GM18526 (cell line): ENCODE measurements around the gene HYAL1.

Source experiments
- POLR2A ChIP-seq: IDR thresholded peaks from 3 replicates; pipeline ENCODE4 v1.6.1; 2011; ENCODE audit not compliant: insufficient read length; ENCODE audit errors: extremely low read depth

HYAL1 gene

DNA sequence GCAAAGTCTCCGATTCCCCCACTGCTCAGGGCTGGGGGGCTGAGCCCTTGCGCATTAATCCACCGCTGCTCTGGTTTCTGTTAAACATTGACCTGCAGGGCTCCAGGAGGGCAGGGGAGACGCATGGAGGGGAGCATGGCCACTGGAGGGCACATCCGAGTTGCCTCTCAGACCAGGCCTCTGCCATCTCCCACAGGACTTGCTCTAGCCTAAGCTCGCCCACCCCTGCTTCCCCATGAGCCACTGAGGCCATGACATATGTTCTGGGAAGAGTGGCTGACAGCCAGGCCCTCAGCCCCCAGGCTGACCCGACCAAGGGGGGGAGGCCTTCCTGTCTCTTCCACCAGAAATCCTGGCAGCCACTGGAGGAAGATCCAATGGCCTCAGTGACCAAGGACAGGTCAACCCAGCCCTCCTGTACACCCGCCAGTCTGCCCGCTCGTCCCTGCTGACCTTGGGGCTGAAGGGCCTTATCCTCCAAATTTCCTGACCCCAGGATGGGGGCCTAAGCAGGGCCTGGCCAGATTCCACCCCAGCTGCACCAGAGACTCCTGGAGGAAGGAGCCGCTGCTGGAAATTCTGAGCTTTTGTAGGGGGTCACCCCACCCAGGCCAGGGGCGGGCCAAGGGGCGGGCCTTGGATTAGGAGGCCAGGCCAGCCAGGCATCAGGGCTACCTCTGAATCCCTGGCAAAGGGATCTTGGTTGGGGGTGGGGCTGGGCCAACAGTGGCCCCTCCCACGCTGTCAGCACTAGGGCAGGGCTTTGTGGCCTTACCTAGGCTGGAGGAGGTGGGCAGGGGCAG is at the start of gene HYAL1:
HYAL1 (minus strand) TSS at position 562 of the 803 bp plus-strand sequence. CDS start 618 bp downstream, outside the sequence.
- no peak for TF ChIP-seq POLR2A

- TF ChIP-seq POLR2A: no peak
These were observed 49.4 kb upstream of the HYAL1 start for GRCh38 chr3:50352781-50353180.

- TF ChIP-seq POLR2A: no peak
These were observed 47.9 kb upstream of the HYAL1 start for GRCh38 chr3:50351323-50351697.

DNA sequence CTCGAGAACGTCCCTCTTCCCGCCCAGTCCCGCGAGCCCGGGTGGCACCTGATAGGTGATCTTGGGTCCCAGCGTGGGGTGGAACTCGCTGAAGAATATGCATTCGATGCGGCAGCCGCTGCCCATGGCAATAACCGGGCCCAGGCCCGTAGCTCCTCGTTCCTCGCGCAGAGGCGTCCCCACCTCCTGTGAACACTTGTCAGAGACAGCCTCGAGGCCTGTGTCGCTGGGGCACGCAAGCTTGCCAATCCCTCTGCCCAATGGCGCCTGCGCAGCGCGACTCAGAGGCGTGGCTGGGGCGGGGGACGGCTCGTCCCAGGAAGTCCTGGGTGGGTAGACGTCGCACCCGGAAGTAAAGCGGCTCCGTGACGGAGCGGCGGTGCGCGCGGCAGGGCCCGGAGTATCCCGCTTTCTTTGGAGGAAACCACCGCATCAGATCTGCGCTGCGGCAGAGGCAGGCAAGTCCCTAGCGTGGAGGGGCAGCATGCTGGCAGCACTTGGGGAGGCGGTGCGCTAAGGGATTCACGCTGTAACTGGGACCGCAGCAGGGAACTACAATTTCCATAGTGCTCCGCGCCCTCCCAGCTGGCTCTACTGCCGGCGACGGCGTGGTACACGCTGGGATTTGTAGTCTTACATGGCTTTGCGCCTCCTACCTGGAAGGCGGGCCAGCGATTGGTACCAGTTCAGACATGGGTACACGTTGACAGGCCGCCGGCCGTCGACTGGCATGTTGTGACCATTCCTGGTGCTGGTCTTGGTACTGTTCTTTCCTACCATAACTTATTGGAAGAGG is 47.4 kb upstream of the HYAL1 start, which contains the start of the genes CYB561D2 and NPRL2:
CYB561D2 (plus strand) TSS at position 336 of the 796 bp plus-strand sequence. CDS start 572 bp downstream, outside the sequence.
NPRL2 (minus strand) TSS at position 249 of the 796 bp plus-strand sequence; CDS start at position 126, 123 bp downstream.
- peak; percentile 97 for TF ChIP-seq POLR2A

DNA sequence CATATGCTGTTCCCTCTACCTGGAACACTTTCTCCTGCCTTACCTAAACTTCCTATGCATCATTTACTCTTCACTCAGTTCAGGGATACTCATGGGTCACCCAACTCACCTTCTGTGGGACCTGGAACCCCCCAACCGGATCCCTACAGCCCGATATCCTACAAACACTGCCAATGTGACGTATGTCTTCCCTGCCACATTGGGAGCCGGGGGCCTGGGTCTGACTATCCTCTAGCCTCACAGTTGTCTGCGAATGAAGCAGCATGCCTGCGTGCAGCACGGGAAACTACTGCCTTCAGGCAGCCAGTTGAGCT is 46.8 kb upstream of the HYAL1 start:
- TF ChIP-seq POLR2A: no peak

GRCh38 chr3:50347187-50347813 is 43.9 kb upstream of the HYAL1 start:
- TF ChIP-seq POLR2A: no peak

DNA sequence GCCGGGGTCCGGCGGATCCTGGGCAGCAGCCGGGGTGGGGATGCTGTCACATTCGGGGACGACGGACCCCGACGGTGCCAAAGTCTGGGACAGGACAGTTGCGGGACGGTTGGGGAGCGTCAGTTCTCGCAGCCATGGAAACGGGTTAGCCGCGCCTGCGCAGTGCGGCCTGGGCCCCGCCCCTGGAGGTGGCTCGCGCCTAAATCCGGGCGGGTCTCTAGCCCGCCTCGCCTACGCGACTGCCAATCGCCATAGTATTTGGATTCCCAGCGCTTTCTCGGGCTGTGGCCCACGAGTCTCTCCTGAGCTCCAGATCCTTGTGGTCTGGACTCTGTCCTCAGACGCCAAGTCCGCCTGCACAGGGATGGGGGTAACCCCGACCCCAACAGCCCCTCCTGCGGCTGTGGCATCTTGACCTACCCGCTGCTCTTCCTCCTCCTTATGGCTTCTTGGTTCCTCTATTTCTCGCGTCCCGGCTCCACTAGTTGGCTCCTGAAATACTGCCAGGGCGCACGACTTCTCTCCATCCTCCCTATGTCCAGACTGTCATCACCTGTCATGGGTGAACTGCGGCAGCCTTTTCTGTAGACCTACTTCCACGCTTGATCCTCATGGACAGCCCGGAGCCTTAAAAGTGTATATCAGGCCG is 42.3 kb upstream of the HYAL1 start, which contains the start of gene ZMYND10:
ZMYND10 (minus strand) TSS at position 147 of the 649 bp plus-strand sequence. CDS start 153 bp downstream, outside the sequence.
- no peak for TF ChIP-seq POLR2A

DNA sequence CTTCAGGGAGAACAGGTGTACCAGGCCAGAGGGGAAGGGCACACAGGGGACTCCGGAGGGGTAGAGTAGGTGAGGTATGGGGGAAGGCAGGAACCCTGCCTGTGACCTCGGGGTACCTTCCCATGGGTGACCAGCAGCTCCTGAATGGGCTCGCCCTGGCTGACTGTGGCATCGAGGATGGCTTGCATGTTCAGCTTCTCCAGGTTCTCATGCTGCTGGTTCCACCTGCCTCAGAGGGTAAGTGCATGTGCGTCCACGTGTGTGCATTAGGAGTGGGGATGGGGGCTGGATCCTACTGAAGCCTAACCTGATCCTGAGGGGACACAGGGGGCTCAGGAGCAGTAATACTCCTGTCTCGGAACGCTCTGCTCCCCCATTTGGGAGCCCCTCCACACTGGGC is 41.6 kb upstream of the HYAL1 start:
- no peak for TF ChIP-seq POLR2A

GRCh38 chr3:50342813-50343633 is 39.6 kb upstream of the HYAL1 start:
- TF ChIP-seq POLR2A: no peak

DNA sequence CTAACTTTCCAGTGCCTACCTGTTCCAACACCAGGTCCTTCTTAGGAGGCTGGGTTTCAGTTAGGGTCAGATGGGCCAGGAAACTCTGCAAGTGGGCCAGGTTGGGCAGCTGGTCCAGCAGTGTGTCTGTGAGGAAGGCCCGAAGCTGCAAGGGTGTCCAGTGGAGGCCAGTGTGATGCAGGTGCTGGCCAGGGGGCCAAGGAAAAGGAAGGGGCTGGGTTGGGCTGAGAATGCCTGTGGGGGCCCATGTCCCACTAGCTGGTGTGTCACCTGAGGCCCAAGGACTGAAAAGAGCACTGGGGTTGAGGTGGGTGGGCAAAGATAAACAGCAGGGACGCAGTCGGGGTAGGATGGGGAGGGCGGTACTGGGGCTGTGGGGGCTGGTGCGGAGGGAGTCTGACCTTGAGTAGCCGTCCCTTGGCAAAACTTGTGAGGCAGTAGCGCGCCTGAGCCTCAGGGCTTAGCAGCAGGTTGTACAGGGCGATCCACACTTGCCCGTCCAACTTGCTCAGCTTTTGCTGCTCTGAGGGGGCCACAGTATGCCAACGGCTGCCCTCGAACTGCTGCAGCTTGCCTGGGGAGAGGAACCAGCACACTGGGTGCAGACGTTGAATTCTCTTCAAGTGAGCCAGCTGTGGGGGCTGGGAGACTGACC is 38.7 kb upstream of the HYAL1 start:
- no peak for TF ChIP-seq POLR2A

GRCh38 chr3:50341537-50341936 is 38.2 kb upstream of the HYAL1 start:
- no peak for TF ChIP-seq POLR2A

GRCh38 chr3:50340448-50341329 is 37.3 kb upstream of the HYAL1 start, which contains the start of gene RASSF1:
RASSF1 (minus strand) TSS chr3:50340836; CDS start chr3:50340805, 31 bp downstream.
- TF ChIP-seq POLR2A: peak; percentile 42

DNA sequence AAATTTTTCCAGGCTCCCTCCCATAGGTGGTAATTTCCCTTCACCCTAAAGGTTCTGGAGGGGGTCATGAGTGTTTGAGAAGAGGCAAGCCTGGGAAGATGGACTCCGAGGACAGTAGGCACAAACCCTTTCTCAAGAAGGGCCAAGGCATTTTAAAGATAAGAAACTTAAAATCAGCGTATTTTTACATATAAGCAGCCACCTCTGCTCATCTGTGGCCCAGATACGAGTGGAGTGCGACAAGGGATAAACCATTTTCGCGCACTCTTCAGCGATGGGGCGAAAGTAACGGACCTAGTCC is 36.7 kb upstream of the HYAL1 start:
- no peak for TF ChIP-seq POLR2A

GRCh38 chr3:50339485-50340146 is 36.2 kb upstream of the HYAL1 start:
- no peak for TF ChIP-seq POLR2A
